Activated CD8-positive, alpha-beta memory T cell treated with anti-CD3 and anti-CD28 coated beads for 1 hour (primary cell): ENCODE data around the gene IFT122.
"Not testable (repeated sequence)": the region's sequence is repeated elsewhere in the genome, so short reads cannot be mapped to it uniquely, and the experiment has no call there.

Experiments
- DNase-seq, 2 donors: peaks; one replicate each; pipeline ENCODE4 v3.0.0-alpha.2; 2020; ENCODE audit warnings: low read depth in 1 of 2; ENCODE audit errors: extremely low read depth in 1 of 2

IFT122 gene

DNA sequence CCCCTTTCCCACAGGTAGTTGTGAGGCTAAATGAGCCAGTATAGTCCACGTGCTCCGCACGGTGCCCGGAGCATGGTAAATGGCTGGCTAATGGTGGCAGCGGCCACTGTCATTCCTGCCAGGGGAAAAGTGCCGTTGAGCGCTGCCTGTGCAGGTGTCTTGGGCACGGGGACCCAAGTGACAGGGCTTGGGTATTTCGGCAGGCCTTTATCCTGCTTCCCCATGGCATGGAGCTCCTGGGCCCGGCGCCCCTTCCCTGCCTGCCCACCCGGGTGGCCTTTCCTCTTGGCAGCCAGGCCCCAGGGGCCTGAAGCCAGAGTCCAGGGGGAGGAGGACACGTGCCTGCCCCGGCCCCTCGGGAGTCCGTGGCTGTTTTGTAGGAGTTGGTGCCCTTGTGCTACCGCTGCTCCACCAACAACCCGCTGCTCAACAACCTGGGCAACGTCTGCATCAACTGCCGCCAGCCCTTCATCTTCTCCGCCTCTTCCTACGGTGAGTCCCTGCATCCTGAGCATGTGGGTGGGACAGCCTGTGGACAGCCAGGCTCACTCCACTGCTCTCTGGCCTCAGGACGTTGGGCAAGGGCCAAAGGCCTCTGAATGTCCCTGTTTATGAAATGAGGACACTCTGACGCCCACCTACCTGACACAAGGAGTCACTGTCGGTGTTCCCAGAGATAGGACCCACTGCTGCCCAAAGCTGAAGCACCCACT, 75.2 kb downstream of the IFT122 start:
- DNase-seq = not testable (repeated sequence)

DNA sequence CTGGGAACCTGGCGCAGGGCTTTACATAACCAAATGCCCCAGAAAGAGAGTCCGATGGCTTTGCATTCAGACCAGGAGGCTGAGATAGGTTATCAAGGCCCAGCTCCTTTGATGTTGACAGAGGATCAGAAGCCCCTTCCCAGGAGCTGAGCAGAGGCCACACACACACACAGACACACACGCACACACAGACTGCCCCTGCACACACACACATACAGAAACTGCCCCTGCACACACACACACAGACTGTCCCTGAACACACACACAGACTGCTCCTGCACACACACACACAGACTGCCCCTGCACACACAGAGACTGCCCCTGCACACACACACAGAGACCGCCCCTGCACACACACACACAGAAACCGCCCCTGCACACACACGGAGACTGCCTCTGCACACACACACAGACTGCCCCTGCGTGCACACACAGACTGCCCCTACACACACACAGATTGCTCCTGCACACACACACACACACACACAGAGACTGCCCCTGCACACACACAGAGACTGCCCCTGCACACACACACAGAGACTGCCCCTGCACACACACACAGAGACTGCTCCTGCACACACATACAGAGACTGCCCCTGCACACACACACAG, 75.9 kb downstream of the IFT122 start:
- DNase-seq = not testable (repeated sequence)

- no peak for DNase-seq
Measured at GRCh38 chr3:129517516-129517915, 77.5 kb downstream of the IFT122 start.

DNA sequence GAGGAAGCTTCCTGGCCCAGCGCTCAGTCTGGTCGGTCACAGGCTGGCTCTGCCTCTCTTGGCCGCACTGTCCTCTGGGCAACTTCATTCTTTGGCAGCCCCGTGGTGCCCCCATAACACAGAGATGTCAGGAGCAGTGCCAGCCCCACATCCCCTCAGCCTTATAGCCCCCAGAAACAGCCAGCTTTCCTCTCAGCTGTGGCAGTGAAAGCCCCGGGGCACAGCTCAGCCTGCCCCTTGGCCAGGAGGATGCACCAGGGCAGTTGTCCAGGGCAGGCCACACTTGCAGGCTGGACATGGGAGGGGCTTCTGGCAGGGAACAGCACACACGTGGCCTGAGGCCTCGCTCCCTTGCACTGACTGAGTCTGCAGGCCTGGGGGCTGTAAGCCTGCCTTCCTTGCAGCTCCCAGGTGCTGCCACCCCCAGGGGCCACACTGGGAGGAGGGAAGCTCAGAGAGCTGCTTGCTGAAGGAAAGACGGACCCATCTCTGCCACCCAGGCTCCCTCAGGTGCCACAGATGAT, 78.1 kb downstream of the IFT122 start:
- DNase-seq = no peak

DNA sequence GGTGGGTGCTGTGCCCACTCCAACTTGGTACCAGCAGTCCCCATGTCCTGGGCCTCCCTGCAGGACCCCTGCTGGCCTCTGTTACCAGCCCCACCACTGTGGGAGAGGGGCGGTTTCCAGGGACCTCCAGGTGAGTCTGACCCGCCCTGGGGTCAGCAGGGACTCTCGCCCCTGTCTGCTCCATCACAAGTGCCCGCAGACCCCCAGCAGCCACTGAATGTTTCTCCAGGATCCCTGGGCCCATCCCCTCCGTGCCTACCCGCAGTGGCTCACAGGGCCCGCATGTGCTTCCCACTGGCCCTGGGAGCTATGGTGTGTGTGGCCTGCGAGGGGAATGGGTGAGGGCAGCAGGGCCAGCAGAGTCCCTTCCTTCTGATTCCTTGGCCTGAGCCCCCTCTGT, 78.6 kb downstream of the IFT122 start:
- DNase-seq = no peak

- no peak for DNase-seq
Measured at GRCh38 chr3:129519449-129519848, 79.4 kb downstream of the IFT122 start.

DNA sequence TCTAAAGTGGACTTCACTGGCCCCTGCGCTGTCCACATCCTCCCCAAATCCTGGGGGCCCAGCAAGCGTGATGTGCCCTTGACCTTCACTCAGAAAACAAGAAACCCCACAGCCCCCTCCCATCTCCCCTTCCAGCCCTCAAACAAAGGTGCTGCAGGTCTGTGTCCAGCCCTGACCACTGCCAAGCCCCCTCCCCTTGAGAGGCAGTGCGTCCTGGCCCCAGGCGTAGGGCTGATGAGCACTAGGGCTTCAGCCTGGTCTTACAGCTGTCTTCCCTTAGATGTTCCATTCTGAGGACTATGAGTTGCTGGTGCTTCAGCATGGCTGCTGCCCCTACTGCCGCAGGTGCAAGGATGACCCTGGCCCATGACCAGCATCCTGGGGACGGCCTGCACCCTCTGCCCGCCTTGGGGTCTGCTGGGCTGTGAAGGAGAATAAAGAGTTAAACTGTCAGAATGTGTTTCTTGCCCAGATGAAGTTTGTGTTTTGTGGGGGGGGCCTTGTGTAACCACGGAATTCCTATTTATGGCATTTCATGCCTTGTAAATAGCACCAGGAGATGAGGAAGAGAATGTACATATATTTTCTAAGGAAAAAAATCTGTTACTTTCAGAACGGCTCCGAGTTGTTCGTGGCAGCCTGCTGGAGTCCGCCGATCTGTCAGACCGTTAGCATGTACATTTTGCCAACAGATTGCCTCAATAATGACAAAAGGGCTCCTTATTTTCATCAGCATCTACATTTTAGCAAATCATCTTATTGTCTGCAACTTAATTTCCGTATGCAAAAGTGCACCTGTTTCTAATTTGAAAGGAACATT, 80.1 kb downstream of the IFT122 start:
- no peak for DNase-seq

DNA sequence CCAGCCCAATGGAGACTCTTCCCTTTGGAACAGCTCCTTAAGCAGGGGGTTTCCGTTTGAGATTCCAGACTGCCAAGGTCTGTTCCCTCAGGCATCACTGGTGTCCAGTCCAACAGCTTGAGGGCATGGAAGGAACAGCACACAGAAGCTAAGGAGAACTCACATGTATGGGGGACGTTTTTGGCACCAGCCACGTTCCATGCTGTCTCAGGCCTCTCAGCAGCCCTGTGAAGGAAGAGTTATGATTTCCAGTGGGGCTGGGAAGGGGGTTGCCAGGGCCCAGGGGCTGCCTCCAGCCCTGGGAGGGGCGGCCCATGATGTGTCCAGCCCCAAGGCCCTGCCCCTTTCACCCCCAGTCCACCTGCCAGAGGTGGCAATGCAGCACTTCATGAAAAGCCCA, 80.9 kb downstream of the IFT122 start:
- DNase-seq = no peak

GRCh38 chr3:129521611-129522010, 81.6 kb downstream of the IFT122 start:
- DNase-seq = no peak

- DNase-seq = no peak
Measured at GRCh38 chr3:129522953-129523352, 82.9 kb downstream of the IFT122 start.

DNA sequence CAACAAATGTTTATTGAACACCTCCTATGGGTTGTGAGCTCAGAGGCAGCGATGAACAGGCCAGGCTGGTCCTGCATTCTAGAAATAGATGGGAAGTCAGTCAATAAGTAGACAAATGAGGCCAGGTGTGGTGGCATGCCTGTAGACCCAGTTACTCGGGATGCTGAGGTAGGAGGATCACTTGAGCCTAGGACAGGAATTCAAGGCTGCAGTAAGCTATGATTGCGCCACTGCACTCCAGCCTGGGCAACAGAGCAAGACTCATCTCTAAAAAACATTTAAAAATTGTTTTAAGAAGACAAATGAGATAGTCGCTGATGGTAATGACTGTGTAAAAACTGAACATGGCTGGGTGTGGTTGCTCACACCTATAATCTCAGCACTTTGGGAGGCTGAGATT, 84.1 kb downstream of the IFT122 start:
- DNase-seq = no peak

DNA sequence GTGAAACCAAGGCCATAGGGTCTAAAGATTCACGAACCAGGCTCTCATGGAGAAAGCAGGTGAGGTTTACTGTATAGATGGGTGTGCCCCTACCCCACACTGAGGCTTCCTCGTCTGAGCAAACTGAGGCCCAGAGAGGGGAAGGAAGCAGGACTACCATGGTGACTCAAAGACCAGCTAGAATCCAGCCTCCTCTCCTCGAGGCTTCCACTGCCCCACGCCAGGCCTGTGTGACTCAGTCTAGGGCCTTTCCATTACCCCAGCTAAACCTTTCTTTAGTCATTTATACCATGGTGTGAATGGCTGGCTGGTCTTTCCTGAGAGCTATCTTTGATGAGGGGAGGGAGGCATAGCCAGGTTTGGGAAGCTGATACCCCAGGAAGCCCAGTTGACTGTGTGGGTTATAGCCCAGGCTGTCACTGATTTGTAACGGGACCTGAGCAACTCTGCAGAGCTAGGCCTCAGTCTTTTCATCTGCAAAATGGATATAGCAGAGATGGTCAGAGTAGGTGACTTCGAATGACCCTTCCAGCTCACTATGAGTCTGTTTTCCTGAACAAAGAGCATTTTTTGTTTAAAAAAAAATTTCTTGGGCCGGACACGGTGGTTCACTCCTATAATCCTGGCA, 85.4 kb downstream of the IFT122 start:
- no peak for DNase-seq

- no peak for DNase-seq
Measured at GRCh38 chr3:129526121-129526900, 86.3 kb downstream of the IFT122 start.

GRCh38 chr3:129527262-129527661, 87.2 kb downstream of the IFT122 start:
- DNase-seq = no peak

- DNase-seq = no peak
Measured at GRCh38 chr3:129528589-129529100, 88.6 kb downstream of the IFT122 start, which contains the start of gene RHO. Gene RHO, plus strand, starts transcription at chr3:129528639. Its CDS starts 95 bp downstream, at chr3:129528734.

DNA sequence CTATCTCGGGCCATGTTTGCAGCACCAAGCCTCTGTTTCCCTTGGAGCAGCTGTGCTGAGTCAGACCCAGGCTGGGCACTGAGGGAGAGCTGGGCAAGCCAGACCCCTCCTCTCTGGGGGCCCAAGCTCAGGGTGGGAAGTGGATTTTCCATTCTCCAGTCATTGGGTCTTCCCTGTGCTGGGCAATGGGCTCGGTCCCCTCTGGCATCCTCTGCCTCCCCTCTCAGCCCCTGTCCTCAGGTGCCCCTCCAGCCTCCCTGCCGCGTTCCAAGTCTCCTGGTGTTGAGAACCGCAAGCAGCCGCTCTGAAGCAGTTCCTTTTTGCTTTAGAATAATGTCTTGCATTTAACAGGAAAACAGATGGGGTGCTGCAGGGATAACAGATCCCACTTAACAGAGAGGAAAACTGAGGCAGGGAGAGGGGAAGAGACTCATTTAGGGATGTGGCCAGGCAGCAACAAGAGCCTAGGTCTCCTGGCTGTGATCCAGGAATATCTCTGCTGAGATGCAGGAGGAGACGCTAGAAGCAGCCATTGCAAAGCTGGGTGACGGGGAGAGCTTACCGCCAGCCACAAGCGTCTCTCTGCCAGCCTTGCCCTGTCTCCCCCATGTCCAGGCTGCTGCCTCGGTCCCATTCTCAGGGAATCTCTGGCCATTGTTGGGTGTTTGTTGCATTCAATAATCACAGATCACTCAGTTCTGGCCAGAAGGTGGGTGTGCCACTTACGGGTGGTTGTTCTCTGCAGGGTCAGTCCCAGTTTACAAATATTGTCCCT, 89.6 kb downstream of the IFT122 start:
- no peak for DNase-seq

DNA sequence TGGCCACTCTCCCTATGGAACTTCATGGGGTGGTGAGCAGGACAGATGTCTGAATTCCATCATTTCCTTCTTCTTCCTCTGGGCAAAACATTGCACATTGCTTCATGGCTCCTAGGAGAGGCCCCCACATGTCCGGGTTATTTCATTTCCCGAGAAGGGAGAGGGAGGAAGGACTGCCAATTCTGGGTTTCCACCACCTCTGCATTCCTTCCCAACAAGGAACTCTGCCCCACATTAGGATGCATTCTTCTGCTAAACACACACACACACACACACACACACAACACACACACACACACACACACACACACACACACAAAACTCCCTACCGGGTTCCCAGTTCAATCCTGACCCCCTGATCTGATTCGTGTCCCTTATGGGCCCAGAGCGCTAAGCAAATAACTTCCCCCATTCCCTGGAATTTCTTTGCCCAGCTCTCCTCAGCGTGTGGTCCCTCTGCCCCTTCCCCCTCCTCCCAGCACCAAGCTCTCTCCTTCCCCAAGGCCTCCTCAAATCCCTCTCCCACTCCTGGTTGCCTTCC, 90.3 kb downstream of the IFT122 start:
- no peak for DNase-seq

GRCh38 chr3:129530821-129531220, 90.8 kb downstream of the IFT122 start:
- DNase-seq = no peak

GRCh38 chr3:129531699-129532098, 91.7 kb downstream of the IFT122 start:
- DNase-seq = no peak
